Endodermal cell (in vitro differentiated cells): Measurements from ENCODE around the gene KHDRBS1. TPM values are rescaled to one million over a fixed set of nuclear protein-coding genes. Genes with fewer than 3 reads are reported as not detected.

Experiments
- DNase-seq: peaks from one replicate; pipeline ENCODE4 v3.0.0-alpha.2; 2017
- H3K27ac ChIP-seq: 2 replicates; pipeline ENCODE4 v1.5.1; 2013; ENCODE audit warnings: mild to moderate bottlenecking, low read depth, low read length, moderate library complexity
- H3K27me3 ChIP-seq: 2 replicates; pipeline ENCODE4 v1.6.1; 2013; ENCODE audit warnings: mild to moderate bottlenecking, low read length, moderate library complexity; ENCODE audit not compliant: insufficient read depth, control insufficient read depth, poor library complexity, severe bottlenecking
- H3K36me3 ChIP-seq: 2 replicates; pipeline ENCODE4 v1.7.0; 2013; ENCODE audit warnings: mild to moderate bottlenecking, low read length, moderate library complexity; ENCODE audit not compliant: control insufficient read depth, insufficient read depth
- H3K4me1 ChIP-seq: one replicate; pipeline ENCODE4 v1.7.0; 2013; ENCODE audit warnings: low read length; ENCODE audit not compliant: control insufficient read depth, insufficient read depth
- H3K4me3 ChIP-seq: 2 replicates; pipeline ENCODE4 v1.5.1; 2013; ENCODE audit warnings: mild to moderate bottlenecking, low read length, moderate library complexity
- H3K9ac ChIP-seq: 2 replicates; pipeline ENCODE4 v1.6.1; 2013; ENCODE audit warnings: mild to moderate bottlenecking, low read length, moderate library complexity; ENCODE audit not compliant: poor library complexity, severe bottlenecking; ENCODE audit errors: extremely low read depth
- H3K9me3 ChIP-seq: 2 replicates; pipeline ENCODE4 v1.6.1; 2013; ENCODE audit warnings: mild to moderate bottlenecking, low read length, moderate library complexity; ENCODE audit not compliant: control insufficient read depth
- H3K27ac Mint-ChIP-seq: 2 replicates; pipeline ENCODE4 v1.8.0; 2020; ENCODE audit warnings: mixed read lengths
- H3K27me3 Mint-ChIP-seq: 2 replicates; pipeline ENCODE4 v1.8.0; 2021; ENCODE audit warnings: mild to moderate bottlenecking, mixed read lengths; ENCODE audit not compliant: insufficient read depth
- H3K36me3 Mint-ChIP-seq: 2 replicates; pipeline ENCODE4 v1.8.0; 2020; ENCODE audit warnings: low read depth, mixed read lengths
- H3K4me1 Mint-ChIP-seq: 2 replicates; pipeline ENCODE4 v1.8.0; 2020; ENCODE audit warnings: mixed read lengths
- H3K4me3 Mint-ChIP-seq: 2 replicates; pipeline ENCODE4 v1.8.0; 2020; ENCODE audit warnings: mild to moderate bottlenecking, moderate library complexity, mixed read lengths
- H3K9me3 Mint-ChIP-seq: 2 replicates; pipeline ENCODE4 v1.8.0; 2020; ENCODE audit warnings: mild to moderate bottlenecking, mixed read lengths
- WGBS, 2 experiments: methylation state at CpG; one replicate each; pipeline versions ENCODE4 v1.1.5 to v1.1.7; 2013; ENCODE audit warnings: missing lambda C conversion rate in 2 of 2, mixed read lengths in 1 of 2; ENCODE audit not compliant: insufficient coverage in 1 of 2, insufficient read length in 1 of 2; 5-methylcytosine and 5-hydroxymethylcytosine counted together
- total RNA-seq, 2 donors: library from RNA; stranded (reverse); fragmentation: NEBNext Ultra II Directional in 1 of 2; extraction: Animal tissue kit (Norgen Biotek cat#: 25700) in 1 of 2; gene quantifications; 2 replicates in 1 of 2; 3 replicates in 1 of 2; pipeline ENCODE4 v1.2.1, GENCODE V29; 2021
- TF ChIP-seq, protein P1 (sequence below): fragments of 200-600 bp; sonication (generic); conservative IDR thresholded peaks from 2 replicates; pipeline ENCODE4 v1.5.0; 2021; ENCODE audit warnings: antibody characterized with exemption, mild to moderate bottlenecking

The KHDRBS1 gene
- total RNA-seq, 2 donors from 2014 or later: 201 to 235 TPM

DNA sequence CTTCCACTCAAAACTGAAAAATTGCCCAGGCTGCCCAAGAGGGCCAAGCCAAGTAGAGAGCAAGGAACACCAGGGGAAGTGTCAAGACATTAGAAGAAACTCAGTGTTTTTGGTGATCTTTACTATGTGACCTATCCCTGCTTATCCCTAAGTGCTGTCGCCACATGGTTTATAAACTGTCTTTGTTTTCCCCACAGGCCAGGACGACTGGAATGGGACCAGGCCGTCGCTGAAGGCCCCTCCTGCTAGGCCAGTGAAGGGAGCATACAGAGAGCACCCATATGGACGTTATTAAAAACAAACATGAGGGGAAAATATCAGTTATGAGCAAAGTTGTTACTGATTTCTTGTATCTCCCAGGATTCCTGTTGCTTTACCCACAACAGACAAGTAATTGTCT lies 28.7 kb downstream of the KHDRBS1 start:
- H3K9me3 Mint-ChIP-seq: no peaks in the 10 kb centered on the region
- H3K9me3 ChIP-seq: no peaks in the 10 kb centered on the region
- H3K9ac ChIP-seq: no peak overlapping the region
- no peak overlapping the region for H3K27ac ChIP-seq
- H3K4me3 ChIP-seq: no peak overlapping the region
- no peaks in the 10 kb centered on the region for H3K4me1 Mint-ChIP-seq
- H3K36me3 ChIP-seq: no peaks in the 10 kb centered on the region
- no peak overlapping the region for H3K4me3 Mint-ChIP-seq
- 95 to 96% methylated on average over 4 to 5 of the region's 5 CpGs for WGBS, 2 experiments
- TF ChIP-seq, protein P1, sequence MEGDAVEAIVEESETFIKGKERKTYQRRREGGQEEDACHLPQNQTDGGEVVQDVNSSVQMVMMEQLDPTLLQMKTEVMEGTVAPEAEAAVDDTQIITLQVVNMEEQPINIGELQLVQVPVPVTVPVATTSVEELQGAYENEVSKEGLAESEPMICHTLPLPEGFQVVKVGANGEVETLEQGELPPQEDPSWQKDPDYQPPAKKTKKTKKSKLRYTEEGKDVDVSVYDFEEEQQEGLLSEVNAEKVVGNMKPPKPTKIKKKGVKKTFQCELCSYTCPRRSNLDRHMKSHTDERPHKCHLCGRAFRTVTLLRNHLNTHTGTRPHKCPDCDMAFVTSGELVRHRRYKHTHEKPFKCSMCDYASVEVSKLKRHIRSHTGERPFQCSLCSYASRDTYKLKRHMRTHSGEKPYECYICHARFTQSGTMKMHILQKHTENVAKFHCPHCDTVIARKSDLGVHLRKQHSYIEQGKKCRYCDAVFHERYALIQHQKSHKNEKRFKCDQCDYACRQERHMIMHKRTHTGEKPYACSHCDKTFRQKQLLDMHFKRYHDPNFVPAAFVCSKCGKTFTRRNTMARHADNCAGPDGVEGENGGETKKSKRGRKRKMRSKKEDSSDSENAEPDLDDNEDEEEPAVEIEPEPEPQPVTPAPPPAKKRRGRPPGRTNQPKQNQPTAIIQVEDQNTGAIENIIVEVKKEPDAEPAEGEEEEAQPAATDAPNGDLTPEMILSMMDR: no peak
- no peaks in the 10 kb centered on the region for H3K27me3 ChIP-seq
- DNase-seq: peak; percentile 16
- H3K27me3 Mint-ChIP-seq: no peaks in the 10 kb centered on the region
- H3K4me1 ChIP-seq: no peaks in the 10 kb centered on the region
- peak overlapping the region; percentile 52 for H3K27ac Mint-ChIP-seq
- H3K36me3 Mint-ChIP-seq: peaks cover 74% of the 10 kb centered on the region

DNA sequence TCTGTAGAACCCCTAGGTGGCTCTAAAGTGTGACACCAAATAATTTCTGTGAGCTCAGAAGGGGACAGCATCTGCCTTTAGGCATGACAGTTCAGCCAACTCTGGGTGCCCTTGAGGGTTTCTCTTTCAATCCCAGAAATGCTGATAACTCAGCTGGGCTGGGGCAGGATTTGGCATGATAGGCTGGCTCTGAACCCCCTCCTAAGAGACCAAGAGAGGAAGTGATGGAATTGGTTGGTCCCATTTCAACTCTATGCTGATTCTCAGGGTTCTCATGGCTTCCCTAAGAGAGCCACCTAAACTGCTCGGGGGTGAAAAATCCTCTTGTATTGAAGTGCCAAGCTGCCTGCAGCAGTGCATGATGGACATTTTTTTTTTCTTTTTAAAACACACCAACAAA lies 30.6 kb downstream of the KHDRBS1 start:
- H3K4me3 ChIP-seq: no peak overlapping the region
- TF ChIP-seq, protein P1: no peak
- Mint-ChIP-seq H3K4me3 (no peak overlapping the region), H3K27me3 (no peaks in the 10 kb centered on the region), H3K27ac (no peak overlapping the region), H3K4me1 (no peaks in the 10 kb centered on the region), H3K36me3 (peaks cover 75% of the 10 kb centered on the region), H3K9me3 (no peaks in the 10 kb centered on the region)
- H3K9me3 ChIP-seq: no peaks in the 10 kb centered on the region
- DNase-seq: peak; percentile 15
- no peaks in the 10 kb centered on the region for H3K27me3 ChIP-seq
- no peak overlapping the region for H3K27ac ChIP-seq
- H3K9ac ChIP-seq: no peak overlapping the region
- no peaks in the 10 kb centered on the region for H3K36me3 ChIP-seq
- 100% methylated on average over 1 of the region's 1 CpG; no CpG with 5 or more reads in 1 of the 2 experiments for WGBS, 2 experiments
- H3K4me1 ChIP-seq: no peaks in the 10 kb centered on the region

DNA sequence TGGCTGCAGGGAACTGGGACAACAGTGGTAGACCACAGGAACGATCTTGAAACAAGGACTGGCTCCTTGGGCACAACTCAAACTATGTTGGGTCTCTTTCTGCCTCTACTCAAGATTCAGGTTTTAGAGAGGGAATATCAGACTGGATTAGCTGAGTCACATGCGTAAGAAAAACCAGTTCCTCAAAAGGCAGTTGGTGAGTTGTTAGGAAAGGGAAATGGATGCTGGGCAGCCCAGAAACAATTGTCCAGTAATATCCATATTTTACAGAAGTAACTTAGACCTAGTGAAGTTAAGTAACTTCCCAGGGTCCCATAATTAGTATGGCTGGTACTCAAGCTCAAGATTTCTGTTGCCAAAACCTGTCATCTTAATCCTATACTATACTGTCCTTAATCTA lies 32.1 kb downstream of the KHDRBS1 start:
- no peak overlapping the region for H3K27ac Mint-ChIP-seq
- H3K9me3 Mint-ChIP-seq: no peaks in the 10 kb centered on the region
- H3K9ac ChIP-seq: no peak overlapping the region
- no peak for DNase-seq
- no peak overlapping the region for H3K27ac ChIP-seq
- H3K4me1 ChIP-seq: no peaks in the 10 kb centered on the region
- H3K4me1 Mint-ChIP-seq: no peaks in the 10 kb centered on the region
- no peaks in the 10 kb centered on the region for H3K9me3 ChIP-seq
- no peak overlapping the region for H3K4me3 ChIP-seq
- TF ChIP-seq, protein P1: no peak
- H3K4me3 Mint-ChIP-seq: no peak overlapping the region
- peaks cover 71% of the 10 kb centered on the region for H3K36me3 Mint-ChIP-seq
- no peaks in the 10 kb centered on the region for H3K27me3 Mint-ChIP-seq
- no peaks in the 10 kb centered on the region for H3K27me3 ChIP-seq
- 99 to 100% methylated on average over 1 to 2 of the region's 2 CpGs for WGBS, 2 experiments
- H3K36me3 ChIP-seq: peaks cover 9% of the 10 kb centered on the region
